Neural cell (in vitro differentiated cells): ENCODE results near the gene SFMBT2.

Experiments
- EP300 ChIP-seq: fragments of 450-650 bp; conservative IDR thresholded peaks from 2 replicates; pipeline ENCODE4 v1.6.1; 2014; ENCODE audit warnings: antibody characterized with exemption, mild to moderate bottlenecking, moderate library complexity; ENCODE audit not compliant: poor library complexity, severe bottlenecking
- EZH2 ChIP-seq: fragments of 200-600, 300-800 bp; shearing (Covaris generic), sonication (generic); IDR thresholded peaks from 2 replicates; pipeline ENCODE4 v1.6.1; 2014; ENCODE audit warnings: antibody characterized with exemption, low read length, borderline replicate concordance, mild to moderate bottlenecking; ENCODE audit not compliant: insufficient read depth, poor library complexity, severe bottlenecking
- MXI1 ChIP-seq: fragments of 450-650 bp; conservative IDR thresholded peaks from 2 replicates; pipeline ENCODE4 v1.6.1; 2014; ENCODE audit warnings: antibody characterized with exemption, mild to moderate bottlenecking; ENCODE audit not compliant: poor library complexity, severe bottlenecking
- POLR2AphosphoS5 ChIP-seq: IDR thresholded peaks from 2 replicates; pipeline ENCODE4 v1.6.1; 2012
- RAD21 ChIP-seq: fragments of 450-650 bp; conservative IDR thresholded peaks from 2 replicates; pipeline ENCODE4 v1.6.1; 2014; ENCODE audit warnings: antibody characterized with exemption, mild to moderate bottlenecking, moderate library complexity
- SMC3 ChIP-seq: fragments of 450-650 bp; conservative IDR thresholded peaks from 2 replicates; pipeline ENCODE4 v1.6.1; 2014; ENCODE audit warnings: antibody characterized with exemption, mild to moderate bottlenecking, moderate library complexity; ENCODE audit not compliant: poor library complexity
- TAF1 ChIP-seq: IDR thresholded peaks from 2 replicates; pipeline ENCODE4 v1.6.1; 2012; ENCODE audit warnings: low read depth
- TF ChIP-seq, protein P1 (sequence below): fragments of 450-650 bp; IDR thresholded peaks from 2 replicates; pipeline ENCODE4 v1.5.1; 2014; ENCODE audit warnings: antibody characterized with exemption, mild to moderate bottlenecking, moderate library complexity; ENCODE audit not compliant: poor library complexity, severe bottlenecking
- TF ChIP-seq, protein P2 (sequence below): IDR thresholded peaks from 2 replicates; pipeline ENCODE4 v1.6.1; 2012; ENCODE audit warnings: borderline replicate concordance

- TF ChIP-seq, protein P1, sequence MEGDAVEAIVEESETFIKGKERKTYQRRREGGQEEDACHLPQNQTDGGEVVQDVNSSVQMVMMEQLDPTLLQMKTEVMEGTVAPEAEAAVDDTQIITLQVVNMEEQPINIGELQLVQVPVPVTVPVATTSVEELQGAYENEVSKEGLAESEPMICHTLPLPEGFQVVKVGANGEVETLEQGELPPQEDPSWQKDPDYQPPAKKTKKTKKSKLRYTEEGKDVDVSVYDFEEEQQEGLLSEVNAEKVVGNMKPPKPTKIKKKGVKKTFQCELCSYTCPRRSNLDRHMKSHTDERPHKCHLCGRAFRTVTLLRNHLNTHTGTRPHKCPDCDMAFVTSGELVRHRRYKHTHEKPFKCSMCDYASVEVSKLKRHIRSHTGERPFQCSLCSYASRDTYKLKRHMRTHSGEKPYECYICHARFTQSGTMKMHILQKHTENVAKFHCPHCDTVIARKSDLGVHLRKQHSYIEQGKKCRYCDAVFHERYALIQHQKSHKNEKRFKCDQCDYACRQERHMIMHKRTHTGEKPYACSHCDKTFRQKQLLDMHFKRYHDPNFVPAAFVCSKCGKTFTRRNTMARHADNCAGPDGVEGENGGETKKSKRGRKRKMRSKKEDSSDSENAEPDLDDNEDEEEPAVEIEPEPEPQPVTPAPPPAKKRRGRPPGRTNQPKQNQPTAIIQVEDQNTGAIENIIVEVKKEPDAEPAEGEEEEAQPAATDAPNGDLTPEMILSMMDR: no peak
- TF ChIP-seq POLR2AphosphoS5 (no peak), RAD21 (no peak), SMC3 (no peak), EZH2 (no peak), MXI1 (no peak), EP300 (no peak), TAF1 (no peak)
- TF ChIP-seq, protein P2, sequence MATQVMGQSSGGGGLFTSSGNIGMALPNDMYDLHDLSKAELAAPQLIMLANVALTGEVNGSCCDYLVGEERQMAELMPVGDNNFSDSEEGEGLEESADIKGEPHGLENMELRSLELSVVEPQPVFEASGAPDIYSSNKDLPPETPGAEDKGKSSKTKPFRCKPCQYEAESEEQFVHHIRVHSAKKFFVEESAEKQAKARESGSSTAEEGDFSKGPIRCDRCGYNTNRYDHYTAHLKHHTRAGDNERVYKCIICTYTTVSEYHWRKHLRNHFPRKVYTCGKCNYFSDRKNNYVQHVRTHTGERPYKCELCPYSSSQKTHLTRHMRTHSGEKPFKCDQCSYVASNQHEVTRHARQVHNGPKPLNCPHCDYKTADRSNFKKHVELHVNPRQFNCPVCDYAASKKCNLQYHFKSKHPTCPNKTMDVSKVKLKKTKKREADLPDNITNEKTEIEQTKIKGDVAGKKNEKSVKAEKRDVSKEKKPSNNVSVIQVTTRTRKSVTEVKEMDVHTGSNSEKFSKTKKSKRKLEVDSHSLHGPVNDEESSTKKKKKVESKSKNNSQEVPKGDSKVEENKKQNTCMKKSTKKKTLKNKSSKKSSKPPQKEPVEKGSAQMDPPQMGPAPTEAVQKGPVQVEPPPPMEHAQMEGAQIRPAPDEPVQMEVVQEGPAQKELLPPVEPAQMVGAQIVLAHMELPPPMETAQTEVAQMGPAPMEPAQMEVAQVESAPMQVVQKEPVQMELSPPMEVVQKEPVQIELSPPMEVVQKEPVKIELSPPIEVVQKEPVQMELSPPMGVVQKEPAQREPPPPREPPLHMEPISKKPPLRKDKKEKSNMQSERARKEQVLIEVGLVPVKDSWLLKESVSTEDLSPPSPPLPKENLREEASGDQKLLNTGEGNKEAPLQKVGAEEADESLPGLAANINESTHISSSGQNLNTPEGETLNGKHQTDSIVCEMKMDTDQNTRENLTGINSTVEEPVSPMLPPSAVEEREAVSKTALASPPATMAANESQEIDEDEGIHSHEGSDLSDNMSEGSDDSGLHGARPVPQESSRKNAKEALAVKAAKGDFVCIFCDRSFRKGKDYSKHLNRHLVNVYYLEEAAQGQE: no peak
Measured at GRCh38 chr10:7248148-7248547, 162.7 kb downstream of the SFMBT2 start.
